Activated naive CD4-positive, alpha-beta T cell treated with anti-CD3 and anti-CD28 coated beads, Interleukin-2, amount 50 U/mL, for 16 hours (primary cell): ENCODE data around the gene MPO.

ENCODE experiments used
- DNase-seq: peaks from one replicate; pipeline ENCODE4 v3.0.0-alpha.2; 2020

Gene MPO, protein sequence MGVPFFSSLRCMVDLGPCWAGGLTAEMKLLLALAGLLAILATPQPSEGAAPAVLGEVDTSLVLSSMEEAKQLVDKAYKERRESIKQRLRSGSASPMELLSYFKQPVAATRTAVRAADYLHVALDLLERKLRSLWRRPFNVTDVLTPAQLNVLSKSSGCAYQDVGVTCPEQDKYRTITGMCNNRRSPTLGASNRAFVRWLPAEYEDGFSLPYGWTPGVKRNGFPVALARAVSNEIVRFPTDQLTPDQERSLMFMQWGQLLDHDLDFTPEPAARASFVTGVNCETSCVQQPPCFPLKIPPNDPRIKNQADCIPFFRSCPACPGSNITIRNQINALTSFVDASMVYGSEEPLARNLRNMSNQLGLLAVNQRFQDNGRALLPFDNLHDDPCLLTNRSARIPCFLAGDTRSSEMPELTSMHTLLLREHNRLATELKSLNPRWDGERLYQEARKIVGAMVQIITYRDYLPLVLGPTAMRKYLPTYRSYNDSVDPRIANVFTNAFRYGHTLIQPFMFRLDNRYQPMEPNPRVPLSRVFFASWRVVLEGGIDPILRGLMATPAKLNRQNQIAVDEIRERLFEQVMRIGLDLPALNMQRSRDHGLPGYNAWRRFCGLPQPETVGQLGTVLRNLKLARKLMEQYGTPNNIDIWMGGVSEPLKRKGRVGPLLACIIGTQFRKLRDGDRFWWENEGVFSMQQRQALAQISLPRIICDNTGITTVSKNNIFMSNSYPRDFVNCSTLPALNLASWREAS

DNA sequence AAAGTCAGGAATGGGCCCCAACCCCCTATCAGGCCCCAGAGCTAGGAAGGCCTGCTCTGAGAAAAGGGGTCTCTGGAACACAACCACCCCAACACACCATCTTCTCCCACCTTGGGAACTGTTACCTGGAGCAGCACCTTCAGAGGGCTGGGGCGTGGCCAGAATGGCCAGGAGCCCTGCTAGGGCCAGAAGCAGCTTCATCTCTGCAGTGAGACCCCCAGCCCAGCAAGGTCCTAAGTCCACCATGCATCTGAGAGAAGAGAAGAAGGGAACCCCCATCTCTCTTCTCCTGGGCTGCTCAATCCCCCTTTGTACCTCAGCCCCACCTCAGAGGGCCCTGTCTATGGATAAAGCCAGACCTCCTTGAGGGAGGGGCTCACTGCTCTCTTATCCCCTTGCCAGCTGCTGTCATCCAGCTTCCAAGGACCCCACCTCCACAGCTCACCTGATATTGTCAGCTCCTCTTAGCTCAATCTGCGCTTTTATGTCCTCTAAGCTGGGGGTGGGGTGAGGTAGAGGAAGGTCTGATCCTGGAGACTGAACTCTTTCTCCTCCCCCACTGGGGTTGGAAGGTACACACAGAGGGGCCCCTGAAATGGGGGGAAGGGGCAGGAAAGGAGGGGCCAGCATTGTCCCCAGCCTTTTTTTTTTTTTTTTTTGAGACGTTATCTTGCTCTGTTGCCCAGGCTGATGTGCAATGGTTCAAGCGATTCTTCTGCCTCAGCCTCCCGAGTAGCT, at the start of gene MPO:
MPO (minus strand) TSS at position 456 of the 738 bp plus-strand sequence; CDS start at position 279, 177 bp downstream.
- DNase-seq, result no peak

DNA sequence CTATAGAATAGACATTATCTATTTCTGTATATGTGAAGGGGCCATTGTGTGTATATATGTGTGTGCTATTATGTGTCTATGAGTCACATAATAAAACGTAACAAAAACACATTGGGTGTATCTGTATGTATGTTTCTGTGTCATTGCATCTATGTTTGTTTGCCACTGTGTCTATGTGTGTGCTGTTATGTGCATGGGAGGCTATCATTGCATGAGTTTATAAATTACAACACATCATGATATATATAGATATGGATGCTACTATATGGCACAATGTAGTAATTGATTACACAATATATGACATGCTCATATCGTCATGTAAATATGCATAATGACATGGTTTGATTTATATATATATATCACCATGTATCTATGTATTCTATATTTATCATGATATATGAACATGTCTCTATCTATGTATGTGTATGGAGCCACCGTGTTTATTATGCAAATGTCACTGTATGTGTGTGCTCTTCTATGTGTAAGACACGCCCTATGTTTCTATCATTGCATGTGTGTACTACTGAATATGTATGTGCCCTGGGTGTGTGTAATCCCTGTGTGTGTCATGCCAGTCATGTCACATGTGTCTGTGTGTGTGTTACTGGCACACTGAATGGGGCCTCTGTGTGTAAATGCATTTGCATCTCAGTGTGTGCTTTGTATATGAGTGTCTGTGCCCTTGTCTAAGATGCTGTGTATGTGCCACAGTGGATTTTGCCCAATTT, 49.2 kb upstream of the MPO start:
- peak; percentile 58 for DNase-seq

DNA sequence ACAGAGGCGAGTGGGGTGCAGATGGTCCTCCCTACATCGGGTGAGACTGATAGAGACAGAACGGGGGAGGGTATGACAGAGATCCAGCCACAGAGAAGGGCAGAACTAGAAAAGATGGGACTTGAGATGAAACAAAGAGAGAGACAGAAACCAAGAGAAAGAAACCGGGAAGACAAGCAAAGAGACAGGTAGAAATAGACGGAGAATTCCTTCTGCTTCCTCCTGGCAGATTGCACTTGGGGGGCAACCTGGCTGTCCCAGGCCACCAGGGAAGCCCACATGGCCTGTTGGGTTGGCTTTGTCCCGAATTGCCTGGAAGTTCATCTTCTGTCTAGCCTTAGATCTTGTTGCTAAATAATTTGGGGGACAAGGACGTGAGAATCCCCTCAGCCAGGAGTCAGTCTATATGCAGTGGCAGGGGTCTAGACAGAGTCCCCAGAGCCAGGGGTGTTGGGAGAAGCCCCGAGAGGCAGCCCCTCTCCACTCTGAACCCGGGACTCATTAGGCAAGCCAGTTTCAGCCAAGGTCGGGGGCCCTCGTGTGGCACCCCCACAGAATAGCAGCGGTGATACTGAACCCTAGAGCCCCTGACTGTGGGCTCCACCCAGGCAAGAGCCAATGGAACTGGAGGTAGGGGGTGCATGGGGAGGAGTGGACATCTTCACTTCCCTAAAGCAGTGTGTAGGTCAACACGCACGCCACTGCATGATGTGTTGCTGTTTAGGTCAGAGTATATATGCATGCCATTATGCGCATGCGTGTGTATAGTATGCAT, 48.5 kb upstream of the MPO start:
- DNase-seq, result peak; percentile 84

DNA sequence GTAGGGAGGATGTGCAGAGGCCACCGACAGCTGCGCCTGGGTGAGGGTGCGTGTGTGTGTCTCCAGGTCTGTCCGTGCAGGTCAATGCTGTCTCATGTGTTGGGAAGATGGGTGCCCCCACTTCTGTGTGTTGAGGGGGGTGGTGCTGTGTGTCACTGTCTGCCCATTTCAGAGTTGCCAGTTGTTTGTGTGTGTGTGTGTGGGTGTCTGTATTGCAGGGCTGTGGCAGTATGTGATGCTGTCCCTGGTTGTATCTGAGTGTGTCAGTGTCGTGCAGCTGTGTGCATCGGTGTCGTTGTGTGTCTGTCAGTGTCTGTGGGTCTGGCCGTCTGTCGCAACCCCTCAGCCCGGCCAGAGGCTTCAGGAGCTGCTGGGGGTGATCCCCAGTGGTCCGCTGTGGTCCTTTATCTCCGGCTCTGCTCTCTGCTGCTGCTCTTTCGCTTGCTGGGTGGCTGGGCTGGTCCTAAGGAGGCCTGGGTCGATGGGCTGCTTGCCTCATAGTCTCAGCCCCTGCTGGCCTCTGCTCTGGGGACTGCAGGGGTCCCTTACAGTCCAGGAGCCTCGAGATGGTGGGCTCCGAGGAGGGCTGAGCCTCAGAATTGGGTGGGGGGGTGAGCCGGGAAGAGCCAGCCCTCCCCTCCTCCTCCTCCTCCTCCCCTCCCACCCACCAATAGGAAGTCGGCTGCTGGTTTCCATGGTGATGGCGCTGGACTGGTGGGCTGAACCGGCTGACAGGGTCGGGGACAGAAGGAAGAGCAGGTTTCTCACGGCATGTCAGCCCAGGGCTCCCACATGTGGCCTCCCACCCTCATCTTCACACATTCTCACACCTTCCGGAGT, 47.7 kb upstream of the MPO start, which contains the start of gene TSPOAP1:
TSPOAP1 (minus strand) TSS at position 601 of the 840 bp plus-strand sequence. CDS start 875 bp downstream, outside the sequence.
- DNase-seq, result peak; percentile 80

DNA sequence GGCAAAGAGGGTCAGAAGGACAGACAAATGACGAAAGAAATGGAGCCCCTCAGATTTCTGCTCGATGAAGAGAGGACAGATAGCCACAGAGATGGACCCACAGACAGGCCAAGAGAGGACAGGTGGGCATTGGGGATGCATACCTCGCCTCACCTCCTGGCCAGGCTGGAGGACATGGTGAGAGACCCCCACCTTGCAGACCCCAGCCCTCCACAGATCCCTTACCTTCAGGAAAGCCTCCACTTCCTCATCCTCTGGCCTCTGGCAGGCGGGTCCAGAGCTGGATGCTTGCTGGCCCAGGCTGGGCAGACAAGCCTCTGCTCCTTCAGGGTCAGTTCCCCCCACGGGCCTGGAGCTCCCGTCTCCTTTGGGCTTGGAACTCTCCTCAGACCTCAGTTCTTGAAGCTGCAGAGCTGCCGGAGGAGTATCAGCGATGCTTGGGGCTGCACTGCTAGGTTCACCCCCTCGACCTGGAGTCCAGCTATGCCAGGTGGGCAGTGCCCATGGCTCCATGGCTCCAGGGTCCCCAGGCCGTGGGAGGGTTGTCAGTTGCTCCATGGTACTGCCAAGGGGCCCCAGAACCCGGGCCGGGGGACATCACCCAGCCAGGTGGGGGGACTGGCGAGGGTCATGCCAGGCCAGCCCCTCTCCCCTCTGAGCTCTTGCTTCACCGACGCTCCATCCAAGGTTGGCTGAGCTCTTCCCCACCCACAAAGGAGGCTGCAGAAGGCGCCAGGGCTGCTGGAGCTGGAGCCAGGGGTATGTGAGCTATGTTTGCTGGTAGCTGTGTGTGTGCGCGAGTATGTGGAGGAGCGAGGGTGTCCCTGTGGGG, 46.8 kb upstream of the MPO start:
- no peak for DNase-seq

DNA sequence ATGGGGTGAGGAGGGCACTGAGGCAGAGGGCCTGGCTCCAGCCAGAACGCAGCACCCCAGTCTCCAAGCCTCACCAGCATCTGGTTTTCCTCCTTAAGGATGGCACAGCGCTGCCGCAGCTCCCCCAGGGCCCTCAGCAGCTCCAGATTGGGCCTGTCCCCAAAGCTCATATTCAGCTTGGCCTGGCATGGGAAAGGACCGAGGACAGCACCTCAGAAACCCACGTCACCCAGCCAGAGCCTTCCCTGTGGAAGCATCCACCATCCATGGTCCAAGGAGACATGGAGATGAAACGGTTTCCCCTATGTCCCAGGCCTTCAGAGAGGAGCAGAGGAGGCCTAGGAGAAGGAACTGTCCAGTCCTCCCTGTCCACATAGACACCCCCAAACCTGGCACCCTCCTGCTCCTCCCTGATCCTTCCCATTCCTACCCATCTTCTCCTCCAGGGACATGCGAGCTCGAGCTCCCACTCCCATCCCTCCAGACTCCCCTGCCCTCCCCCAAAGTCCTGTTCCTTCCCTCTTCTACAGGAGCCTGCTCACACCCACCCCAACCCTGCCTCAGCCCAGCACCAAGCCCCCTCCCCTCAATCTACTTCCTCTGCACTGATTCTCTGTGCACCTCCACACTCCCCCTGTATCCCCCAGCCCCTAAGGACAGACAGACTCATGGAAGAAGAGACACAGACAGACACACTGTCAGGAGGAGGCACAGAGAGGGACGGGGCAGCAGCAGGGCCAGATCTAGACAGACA, 46.1 kb upstream of the MPO start:
- no peak for DNase-seq

DNA sequence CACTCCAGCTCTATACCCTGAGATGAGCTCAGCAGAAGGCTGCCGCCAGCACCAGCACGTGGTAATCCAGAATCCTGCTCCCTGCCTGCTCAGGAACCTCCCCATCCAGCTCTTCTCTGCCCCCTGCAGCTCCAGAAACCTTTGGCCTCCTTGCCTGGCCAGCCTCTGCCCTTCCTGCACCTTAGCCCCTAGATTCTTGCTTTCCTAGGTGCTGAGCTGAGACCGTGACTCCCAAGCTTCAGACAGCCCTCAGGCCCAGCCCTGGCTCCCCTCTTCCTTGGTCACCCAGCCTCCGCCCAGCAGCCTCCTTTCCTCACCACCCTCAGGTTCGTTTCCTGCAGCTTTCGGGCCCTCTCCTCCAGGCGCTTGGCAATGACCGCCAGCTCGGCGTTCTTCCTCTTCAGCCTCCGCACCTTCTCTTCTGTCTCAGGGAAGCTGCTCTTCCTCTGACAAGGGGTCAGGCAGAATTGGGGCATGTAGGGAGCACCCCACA, 45.3 kb upstream of the MPO start:
- DNase-seq, result no peak

DNA sequence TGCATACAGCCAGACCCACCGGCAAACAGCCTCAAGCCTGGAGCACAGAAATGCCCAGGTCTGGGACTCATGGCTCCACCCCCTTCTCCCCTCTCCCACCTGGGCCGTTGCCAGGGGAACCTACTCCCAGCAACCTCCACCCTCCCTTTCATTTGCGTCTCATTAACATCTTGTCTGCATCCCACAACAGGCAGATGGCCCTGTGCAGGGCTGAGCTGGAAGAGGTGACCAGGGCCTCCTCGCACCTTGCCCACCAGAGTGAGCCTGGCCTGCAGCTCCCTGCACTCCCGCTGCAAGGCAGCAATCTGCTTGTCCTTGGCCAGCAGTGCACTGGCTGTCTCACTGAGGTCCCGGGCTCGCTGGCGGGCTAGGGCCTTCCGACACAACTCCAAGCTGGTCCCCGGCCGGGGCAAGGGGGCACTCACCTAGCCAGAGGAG, 44.6 kb upstream of the MPO start:
- DNase-seq, result no peak

DNA sequence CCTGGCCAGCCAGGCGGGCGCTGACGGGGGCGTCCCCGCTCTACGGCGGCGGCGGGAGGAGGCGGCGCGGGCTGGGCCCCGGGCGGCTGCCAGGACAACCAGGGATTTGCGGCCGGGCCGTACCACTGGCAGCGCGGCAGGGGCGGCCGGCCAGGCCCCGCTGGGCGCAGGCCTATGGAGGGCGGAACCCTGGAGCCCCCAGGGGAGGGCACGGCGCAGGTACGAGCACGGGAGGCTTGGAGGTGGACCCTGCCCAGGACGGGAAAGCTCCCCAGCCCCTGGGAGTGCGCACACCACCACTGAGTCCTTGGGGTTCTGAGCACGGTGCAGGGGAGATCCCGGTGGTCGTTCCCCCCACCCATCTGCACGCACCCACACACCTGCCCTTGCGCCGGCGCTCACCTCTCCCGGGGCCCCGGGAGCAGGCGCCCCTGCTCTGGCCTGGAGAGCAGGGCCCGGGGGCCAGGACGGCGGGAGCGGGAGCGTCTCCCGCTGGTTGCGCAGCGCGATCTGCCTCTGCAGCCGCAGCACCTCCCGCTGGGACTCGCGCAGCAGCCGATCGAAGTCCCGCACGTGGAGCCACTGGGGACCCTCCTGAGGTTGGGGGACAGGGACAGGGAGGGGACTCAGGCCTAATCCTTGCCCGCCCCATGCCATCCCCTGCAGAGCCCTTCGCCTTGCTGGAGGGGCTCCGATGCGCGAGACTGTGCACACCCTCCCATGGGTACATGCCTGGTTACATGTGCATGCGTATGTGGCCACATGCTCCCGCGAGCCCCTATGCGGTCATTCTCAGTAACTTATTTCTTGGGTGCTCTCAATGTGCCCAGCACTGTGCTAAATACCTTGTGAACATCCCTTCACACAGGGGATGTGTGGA, 43.9 kb upstream of the MPO start:
- no peak for DNase-seq

DNA sequence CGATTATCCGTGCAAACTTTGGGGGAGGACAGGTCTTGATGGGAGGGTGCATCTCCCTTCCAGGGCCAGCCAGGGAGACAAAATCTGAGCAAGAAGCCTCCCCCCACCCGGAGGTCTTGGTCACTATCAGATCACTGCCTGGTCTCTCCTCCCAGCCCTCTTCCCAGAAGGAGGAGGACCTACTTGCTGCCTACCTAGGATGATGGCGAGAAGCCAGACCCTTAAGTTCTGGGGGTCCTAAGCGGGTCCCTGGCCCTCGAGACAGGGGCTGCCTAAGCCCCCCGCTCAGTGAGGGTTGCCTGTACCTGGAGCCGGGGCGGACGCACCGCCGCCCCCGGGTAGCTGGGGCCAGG, 43.3 kb upstream of the MPO start:
- DNase-seq, result no peak

DNA sequence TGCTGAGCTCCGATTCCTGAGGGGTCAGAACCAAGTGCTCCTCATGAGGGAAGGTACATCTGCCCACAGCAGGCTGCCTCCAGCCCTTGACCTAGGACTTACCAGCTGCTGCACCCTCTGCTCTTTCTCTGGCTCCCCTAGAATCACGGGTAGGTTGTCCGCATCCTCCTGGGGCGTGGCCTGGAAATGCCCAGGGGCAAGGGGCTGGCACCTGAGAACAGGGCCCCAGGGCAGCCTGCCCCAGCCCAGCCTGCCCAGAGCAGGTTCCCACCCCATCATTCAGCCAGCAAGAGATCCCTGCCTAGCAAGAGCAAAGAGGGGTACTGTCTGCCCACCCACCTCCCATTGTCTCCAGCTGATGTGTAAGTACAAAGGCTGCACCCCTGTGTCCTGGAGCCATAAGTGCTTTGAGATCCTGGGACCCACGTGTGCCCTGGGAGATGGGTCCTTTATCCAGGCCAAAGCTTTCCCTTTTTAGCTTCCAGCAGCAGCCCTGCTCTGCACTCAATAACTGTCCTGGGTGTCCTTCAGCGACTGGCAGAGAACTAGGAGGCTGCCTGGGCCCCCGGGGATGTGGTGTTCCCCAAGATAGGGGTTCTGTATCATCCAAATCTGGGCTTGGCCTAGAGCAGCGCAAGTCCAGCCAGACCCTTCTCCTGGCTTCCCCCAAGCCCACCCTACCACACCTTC, 42.8 kb upstream of the MPO start:
- DNase-seq, result no peak

DNA sequence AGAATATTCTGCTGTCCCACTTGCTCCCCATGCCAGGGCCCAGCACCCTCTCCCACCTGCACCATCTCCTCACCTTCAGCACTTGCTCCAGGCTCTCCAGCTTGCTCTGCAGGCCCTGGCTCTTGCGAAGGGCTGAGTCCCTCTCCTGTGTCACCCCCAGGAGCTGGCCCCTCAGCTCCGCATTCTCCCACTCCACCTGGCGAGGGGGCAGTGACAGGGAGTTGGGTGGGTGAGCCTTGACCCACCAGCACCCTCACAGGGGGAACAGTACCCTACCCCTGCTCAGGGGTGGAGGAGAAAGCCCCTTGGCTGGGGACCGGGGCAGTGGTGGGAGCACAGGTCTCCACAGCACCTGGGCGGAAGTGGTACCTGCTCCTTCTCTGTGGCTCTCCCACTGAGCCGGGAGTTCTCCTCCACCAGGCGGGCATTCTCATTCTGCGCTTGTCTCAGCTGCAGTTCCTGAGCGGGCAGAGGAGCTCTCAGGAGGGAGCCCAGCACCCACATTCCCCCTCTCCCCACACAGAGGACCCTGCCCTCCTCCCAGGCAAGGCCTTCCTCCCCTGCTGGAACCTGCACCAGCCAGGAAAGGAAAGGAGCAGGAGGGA, 41.9 kb upstream of the MPO start:
- DNase-seq, result no peak

DNA sequence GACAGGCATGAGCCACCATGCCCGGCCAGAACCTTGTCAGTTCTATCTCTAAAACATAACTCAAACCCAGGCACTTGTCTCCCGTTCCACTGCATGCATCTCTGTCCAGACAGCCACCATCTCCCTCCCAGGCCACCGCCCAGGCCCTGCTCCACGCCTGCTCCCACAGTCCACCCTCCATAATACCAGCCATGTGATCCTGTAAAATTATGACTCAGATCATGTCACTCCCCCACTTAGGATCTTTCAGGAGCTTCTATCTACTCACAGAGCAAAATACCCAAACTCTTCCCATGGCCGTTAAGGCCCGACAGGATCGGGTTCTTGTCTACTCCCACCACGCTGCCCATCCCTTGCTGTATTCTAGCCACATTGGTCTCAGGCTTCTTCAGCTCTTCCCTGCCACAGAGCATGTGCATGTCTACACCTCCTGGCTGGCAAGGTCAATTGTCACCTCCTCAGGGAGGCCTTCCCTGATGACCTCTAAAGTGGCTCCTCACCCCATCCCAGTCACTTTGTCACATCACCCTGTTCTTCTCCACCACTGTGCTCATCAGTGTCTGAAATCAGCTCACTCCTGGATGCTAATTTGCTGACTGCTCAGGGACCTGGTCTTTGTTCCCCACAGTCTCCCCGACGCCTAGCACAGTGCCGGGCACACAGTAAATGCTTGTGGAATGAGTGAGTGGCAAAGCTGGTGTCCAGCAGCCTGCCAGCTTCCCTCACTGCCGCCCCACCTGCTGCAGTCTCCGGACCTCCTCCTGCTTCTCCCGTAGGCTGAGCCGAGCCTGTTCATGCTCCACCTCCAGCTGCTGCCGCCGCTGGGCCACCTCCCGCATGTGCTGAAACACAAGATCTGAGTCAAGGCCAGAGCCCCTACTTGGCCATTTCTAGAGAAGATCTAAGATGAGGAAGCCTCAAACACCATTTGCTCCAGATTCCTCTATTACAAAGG, 41.1 kb upstream of the MPO start:
- no peak for DNase-seq

DNA sequence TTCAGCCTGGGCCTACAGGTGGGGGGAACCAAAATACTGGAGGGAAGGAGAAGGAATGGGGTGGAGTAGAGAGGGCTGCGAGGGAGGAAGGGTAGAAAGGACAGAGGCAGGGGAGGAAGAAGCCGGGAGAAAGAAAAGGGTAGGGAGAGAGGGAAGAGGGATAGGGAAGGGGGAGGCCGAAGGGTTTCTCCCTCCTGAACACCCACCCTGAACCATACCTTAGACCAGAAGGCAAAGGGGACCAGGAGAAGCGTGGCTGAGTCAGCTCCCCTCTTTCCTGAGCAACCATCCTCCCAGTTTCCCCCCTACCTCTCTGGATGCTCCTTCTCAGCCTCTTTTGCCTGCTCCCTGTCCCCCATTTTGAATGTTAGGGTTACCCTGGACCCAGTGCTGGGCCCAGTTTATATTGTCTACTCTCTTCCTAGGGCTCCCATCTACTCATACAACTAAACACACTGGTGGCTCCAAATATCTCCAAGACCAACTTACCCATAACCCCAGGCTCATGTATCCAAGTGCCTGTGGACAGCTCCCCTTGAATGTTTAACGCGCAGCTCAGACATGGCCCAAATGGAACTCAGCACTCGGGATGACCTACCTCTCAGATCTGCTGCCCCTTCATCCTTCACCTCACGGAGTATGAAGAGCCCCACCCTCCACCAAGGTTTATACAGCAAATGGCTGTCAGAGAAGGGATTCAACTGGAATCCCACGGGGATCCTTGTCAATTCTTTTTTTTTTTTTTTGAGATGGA, 40.0 kb upstream of the MPO start:
- peak; percentile 5 for DNase-seq

DNA sequence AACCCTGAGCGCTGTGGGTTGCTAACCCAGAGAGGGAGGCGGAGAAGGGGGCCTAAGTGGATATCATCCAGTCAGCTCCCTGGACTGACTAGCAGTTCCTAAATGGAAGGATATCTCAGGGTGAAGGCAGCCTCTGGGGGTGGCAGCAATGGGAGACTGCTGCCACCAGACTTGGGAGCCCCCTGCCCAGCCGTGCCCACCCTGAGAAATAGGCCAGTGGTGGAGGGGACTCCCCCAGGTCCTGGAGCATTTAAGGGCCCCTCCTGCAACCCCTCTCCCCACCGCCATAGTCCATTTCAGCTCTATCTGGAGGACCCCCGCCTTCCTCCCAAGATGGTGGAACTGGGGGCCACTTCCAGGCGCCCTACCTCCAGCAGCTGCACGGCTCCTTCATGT, 39.4 kb upstream of the MPO start:
- DNase-seq, result peak; percentile 8
